ENCODE measurements around the gene BBC3.
"Not testable (repeated sequence)": the region's sequence is repeated elsewhere in the genome, so short reads cannot be mapped to it uniquely, and the experiment has no call there.

The BBC3 gene

GRCh38 chr19:47257411-47258169 is 26.6 kb upstream of the BBC3 start:
- no peak for DNase-seq

DNA sequence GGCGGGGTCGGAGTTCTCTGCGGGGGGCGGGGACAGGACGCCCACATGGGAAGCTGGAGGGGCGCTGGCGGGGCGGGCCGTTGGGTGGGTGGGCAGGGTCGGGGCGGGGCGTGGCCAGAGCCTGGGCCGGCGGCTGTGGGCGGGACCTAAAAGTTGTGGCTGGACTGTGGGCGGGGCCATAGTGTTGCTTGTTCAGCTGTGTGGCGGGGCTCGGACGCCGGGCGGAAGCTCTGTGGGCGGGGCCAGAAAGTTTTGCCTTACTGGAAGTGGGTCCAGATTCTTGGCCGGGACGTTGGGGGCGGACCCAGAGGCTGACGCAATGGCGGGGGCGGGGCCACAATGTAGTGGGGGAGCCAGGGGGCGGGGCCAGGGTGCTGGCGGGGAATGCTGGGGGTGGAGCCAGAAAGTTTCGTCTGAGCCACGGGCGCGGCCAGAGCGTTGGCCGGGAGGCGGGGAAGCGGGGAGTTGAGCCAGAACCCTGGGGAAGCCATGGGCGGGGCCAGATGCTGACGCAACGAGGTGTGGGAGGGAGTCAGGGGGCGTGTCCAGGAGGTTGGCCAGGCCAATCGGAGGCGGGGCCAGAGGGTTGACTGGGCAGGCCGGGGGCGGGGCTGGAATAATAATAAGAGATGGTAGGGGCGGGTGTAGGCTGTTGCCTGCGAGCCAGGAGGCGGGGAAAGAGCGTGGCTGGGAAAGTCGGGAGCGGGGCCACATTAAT is 25.9 kb upstream of the BBC3 start:
- DNase-seq: peak; percentile 99 to 100 (median 99)

GRCh38 chr19:47255879-47256692 is 25.1 kb upstream of the BBC3 start, which contains the start of gene CCDC9:
TSS of gene CCDC9 (plus strand) at chr19:47256525. CDS start at chr19:47258401, 1,876 bp downstream.
- DNase-seq: peak; percentile 96 to 99 (median 98)

GRCh38 chr19:47253970-47254369 is 23.0 kb upstream of the BBC3 start:
- DNase-seq: no peak

DNA sequence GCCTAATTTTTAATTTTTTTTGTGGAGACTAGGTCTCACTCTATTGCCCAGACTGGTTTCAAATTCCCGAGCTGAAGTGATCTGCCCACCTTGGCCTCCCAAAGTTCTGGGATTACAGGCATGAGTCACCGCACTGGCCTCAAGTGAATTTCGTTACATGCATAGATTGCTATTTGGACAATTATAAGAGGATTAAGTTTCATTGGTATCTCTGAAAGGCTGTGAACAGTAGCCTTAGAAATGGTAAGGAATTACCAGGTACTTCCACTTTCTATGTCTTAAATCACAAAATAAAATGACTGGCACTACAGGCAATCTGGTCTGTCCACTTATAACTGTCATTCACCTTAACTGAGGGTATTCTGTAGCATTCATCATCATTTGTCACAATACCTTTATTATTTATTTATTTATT is 22.5 kb upstream of the BBC3 start:
- no peak for DNase-seq

DNA sequence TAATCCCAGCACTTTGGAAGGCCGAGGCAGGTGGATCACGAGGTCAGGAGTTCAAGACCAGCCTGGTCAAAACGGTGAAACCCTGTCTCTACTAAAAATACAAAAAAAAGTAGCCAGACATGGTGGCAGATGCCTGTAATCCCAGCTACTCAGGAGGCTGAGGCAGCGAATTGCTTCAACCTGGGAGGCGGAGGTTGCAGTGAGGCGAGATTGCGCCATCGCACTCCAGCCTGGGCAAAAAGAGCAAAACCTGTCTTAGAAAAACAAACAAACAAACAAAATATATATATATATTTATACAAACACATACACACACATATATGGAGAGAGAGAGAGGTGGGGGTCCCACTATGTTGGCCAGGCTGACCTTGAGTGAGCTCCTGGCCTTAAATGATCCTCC is 22.0 kb upstream of the BBC3 start:
- DNase-seq: not testable (repeated sequence)

- peak in 2 of 3 experiments; percentile 39 to 71 for DNase-seq
These were observed 16.4 kb upstream of the BBC3 start for GRCh38 chr19:47247308-47247990.

GRCh38 chr19:47243776-47244547 is 13.0 kb upstream of the BBC3 start:
- peak; percentile 70 to 88 (median 81) for DNase-seq

DNA sequence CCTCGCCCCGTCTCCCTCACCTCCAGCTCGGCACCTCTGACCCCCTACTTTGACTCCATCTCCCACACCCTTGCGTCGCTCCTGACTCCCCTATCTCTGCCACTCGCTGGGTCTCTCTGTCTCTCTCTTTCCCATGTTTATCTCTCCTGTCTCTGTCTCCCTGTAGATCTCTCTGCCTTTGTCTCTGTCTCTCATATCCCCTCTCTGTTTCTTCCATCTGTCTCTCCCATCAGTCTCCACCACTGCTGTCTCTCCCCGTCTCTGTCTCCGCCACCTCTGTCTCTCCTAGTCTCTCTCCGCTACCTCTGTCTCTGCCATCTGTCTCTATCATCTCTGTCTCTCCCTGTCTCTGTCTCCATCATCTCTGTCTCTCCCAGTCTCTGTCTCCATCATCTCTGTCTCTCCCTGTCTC is 12.4 kb upstream of the BBC3 start:
- DNase-seq: no peak

GRCh38 chr19:47241919-47242577 is 11.0 kb upstream of the BBC3 start:
- DNase-seq: peak in 1 of 3 experiments; percentile 24

DNA sequence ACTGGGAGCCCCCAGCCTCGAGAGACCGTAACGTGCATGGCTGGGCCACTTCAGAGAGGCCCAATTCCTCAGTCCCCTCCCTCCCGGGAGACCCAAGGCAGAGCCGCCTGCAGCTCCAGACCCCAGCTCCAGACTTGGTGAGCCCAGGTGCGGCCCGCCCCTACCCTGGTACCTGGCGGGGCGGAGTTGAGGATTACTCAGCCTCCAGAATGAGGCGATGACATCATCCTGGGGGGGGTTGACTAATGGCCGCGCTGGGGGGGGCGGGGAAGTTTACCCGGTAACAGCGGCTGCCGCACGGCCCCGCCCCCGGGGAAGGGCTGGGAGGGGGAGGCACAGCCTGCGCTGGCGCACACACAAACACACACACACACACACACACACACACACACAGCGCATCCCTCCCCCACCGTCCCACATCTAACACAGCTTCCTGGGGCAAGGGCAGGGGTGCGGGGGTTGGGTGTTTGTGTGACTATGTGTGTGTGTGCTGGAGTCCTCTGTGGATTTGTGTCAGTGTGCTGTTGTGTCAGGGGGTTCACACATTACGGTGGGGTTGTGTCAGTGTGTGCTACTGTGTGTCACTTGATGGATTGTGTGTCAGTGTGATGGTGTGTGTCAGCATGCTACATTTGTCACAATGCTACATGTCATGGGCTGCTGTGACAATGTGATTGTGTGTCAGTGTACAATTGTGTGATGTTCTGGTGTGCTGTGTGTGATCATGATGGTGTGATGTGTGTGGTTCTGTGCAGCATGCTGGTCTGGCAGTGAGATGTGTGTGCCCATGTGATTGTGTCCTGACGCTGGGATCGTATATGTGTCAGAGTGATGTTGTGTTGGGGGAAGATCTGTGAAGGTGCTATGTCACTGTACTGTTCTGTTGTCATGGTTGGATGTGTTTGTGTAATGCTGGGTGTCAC is 10.3 kb upstream of the BBC3 start:
- DNase-seq: peak; percentile 83 to 91 (median 87)

- DNase-seq: peak in 1 of 3 experiments; percentile 42
These were observed 9.6 kb upstream of the BBC3 start for GRCh38 chr19:47240556-47240955.

- DNase-seq: peak in 2 of 3 experiments; percentile 91 to 93
These were observed 8.8 kb upstream of the BBC3 start for GRCh38 chr19:47239610-47240296.

- DNase-seq: peak in 1 of 3 experiments; percentile 62
These were observed 8.2 kb upstream of the BBC3 start for GRCh38 chr19:47239152-47239551.

GRCh38 chr19:47236072-47236675 is 5.2 kb upstream of the BBC3 start:
- DNase-seq: no peak

DNA sequence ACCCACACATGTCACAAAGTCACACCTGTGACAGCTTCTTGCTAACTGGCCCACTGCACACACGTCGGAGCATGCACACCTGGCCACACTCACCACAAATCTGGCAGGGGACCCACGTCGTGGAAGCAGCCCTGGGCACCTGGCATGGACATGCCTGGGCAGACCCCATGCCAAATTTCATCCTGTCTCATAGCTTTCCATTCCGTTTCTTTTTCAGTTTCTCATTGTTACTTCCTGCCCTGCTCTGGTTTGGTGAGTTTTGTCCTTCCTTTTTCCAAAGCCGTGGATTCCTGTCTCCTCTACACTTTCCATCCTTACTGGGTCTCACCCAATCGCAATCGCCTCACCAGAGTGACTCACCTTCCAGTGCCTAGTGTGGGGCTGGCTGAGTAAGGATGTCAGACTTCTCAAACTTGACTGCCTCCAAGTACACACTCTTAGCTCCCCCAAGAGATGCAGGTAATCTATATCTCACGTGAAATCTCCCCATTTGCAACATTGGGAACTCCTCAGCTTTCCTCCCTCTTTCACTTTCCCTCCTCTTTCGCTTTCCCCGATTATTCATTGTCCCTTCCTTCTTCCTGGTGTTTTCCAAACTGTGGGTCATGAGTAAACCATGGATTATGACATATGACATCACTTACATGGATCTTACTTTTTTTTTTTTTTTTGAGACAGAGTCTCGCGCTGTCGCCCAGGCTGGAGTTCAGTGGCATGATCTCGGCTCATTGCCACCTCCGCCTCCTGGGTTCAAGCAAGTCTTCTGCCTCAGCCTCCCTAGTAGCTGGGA is 1.6 kb upstream of the BBC3 start:
- DNase-seq: no peak

DNA sequence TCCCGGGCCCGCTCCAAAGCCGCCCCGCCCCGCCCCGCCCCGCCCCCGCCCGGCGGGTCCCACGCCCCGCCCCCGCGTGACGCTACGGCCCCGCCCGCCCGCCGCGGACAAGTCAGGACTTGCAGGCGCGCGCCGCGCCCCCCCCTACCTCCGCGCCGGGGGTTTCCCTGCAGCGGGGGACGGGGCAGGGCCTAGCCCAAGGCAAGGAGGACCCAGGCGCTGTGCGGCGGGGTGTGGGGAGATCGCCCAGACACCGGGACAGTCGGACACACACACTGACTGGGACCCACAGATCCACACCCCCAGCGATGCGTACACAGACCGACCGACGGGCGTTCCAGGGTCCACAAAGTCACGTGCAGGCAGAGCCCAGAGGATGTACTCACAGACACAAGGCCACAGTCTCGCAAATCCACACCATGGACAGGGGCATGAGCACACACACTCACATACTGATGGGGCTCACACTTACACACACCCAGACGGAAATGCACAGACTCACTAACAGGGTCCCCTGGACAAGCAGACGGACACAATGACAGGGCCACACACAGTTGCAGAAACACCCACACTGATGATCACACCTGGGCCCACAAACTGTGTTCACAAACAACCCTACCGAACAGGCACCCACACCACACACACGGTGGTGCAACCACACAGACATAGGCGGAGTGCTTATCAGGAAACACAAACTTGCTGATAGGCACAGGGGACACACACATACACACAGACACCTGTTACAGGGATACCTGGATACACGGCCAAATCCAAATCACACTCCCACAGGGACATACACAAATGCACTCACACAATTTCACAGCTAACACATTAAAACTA is 436 bp upstream of the BBC3 start:
- DNase-seq: peak; percentile 71 to 81 (median 75)

Data from NCI-H1417 (cell line).